Suprapubic skin (tissue), 4 donors: ENCODE results near the gene UBR2. TPM values are rescaled to one million over a fixed set of nuclear protein-coding genes. Genes with fewer than 3 reads are reported as not detected.

Source experiments
- DNase-seq, 2 donors: peaks; one replicate each; pipeline ENCODE4 v3.0.0-alpha.2; 2019; ENCODE audit warnings: low spot score in 2 of 2
- H3K27ac ChIP-seq: fragments of 200-600 bp; sonication (generic); one replicate; pipeline ENCODE4 v1.5.1; 2019
- H3K27me3 ChIP-seq: fragments of 200-600 bp; sonication (generic); one replicate; pipeline ENCODE4 v1.5.1; 2019
- H3K36me3 ChIP-seq: fragments of 200-600 bp; sonication (generic); one replicate; pipeline ENCODE4 v1.5.1; 2019
- H3K4me1 ChIP-seq: fragments of 200-600 bp; sonication (generic); one replicate; pipeline ENCODE4 v1.5.1; 2019
- H3K4me3 ChIP-seq: fragments of 200-600 bp; sonication (generic); one replicate; pipeline ENCODE4 v1.5.1; 2019; ENCODE audit warnings: mild to moderate bottlenecking
- H3K9me3 ChIP-seq: fragments of 200-600 bp; sonication (generic); one replicate; pipeline ENCODE4 v1.5.1; 2019
- EP300 ChIP-seq: sonication (generic); formaldehyde crosslinking; IDR thresholded peaks from one replicate; pipeline ENCODE4 v1.6.1; 2017; ENCODE audit warnings: antibody characterized with exemption
- POLR2A ChIP-seq, 2 donors: fragments of 450-650 bp; IDR thresholded peaks; one replicate each; pipeline ENCODE4 v1.6.1; 2017; ENCODE audit warnings: antibody characterized with exemption in 2 of 2, mild to moderate bottlenecking in 2 of 2, moderate library complexity in 2 of 2
- POLR2AphosphoS5 ChIP-seq, 3 donors: sonication (generic); formaldehyde crosslinking; IDR thresholded peaks; one replicate each; pipeline ENCODE4 v1.6.1; 2017; ENCODE audit warnings: antibody characterized with exemption in 3 of 3
- WGBS: methylation state at CpG from one replicate; pipeline ENCODE4 v1.1.5; 2018; 5-methylcytosine and 5-hydroxymethylcytosine counted together
- total RNA-seq, 4 donors: library from RNA; depleted of rRNA; stranded (reverse); fragments of >200 nt; gene quantifications; one replicate each; pipeline ENCODE4 v1.1.0, GENCODE V29; 2016
- TF ChIP-seq, protein P1 (sequence below), 2 donors: fragments of 200-600 bp in 1 of 2; fragments of 450-650 bp in 1 of 2; sonication (generic) in 1 of 2; IDR thresholded peaks; one replicate each; pipeline ENCODE4 v1.5.1; 2016 to 2019; ENCODE audit warnings: antibody characterized with exemption in 2 of 2, mild to moderate bottlenecking in 1 of 2, moderate library complexity in 1 of 2

UBR2 gene
- total RNA-seq, 4 donors from 2014 or later: 18.5 to 37.9 (median 26.1) TPM

GRCh38 chr6:42610416-42610815, 46.6 kb downstream of the UBR2 start:
- WGBS: 85% methylated on average over 3 of the region's 3 CpGs
- no peaks in the 10 kb centered on the region for H3K4me1 ChIP-seq
- H3K36me3 ChIP-seq: peaks cover 48% of the 10 kb centered on the region
- no peak for DNase-seq
- no peak overlapping the region for H3K4me3 ChIP-seq
- TF ChIP-seq POLR2A (IDR thresholded peaks at IDR 0.05): no peak
- no peak for TF ChIP-seq EP300
- no peaks in the 10 kb centered on the region for H3K9me3 ChIP-seq
- H3K27me3 ChIP-seq: no peaks in the 10 kb centered on the region
- no peak overlapping the region for H3K27ac ChIP-seq

GRCh38 chr6:42615518-42615917, 51.7 kb downstream of the UBR2 start:
- Histone ChIP-seq H3K4me3 (no peak overlapping the region), H3K9me3 (no peaks in the 10 kb centered on the region), H3K27me3 (no peaks in the 10 kb centered on the region), H3K4me1 (no peaks in the 10 kb centered on the region), H3K27ac (no peak overlapping the region), H3K36me3 (peaks cover 63% of the 10 kb centered on the region)
- 92% methylated on average over 2 of the region's 2 CpGs for WGBS
- TF ChIP-seq POLR2AphosphoS5 (IDR thresholded peaks at IDR 0.05) (no peak), POLR2A (IDR thresholded peaks at IDR 0.05) (no peak), EP300 (no peak)
- TF ChIP-seq, protein P1, sequence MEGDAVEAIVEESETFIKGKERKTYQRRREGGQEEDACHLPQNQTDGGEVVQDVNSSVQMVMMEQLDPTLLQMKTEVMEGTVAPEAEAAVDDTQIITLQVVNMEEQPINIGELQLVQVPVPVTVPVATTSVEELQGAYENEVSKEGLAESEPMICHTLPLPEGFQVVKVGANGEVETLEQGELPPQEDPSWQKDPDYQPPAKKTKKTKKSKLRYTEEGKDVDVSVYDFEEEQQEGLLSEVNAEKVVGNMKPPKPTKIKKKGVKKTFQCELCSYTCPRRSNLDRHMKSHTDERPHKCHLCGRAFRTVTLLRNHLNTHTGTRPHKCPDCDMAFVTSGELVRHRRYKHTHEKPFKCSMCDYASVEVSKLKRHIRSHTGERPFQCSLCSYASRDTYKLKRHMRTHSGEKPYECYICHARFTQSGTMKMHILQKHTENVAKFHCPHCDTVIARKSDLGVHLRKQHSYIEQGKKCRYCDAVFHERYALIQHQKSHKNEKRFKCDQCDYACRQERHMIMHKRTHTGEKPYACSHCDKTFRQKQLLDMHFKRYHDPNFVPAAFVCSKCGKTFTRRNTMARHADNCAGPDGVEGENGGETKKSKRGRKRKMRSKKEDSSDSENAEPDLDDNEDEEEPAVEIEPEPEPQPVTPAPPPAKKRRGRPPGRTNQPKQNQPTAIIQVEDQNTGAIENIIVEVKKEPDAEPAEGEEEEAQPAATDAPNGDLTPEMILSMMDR (IDR thresholded peaks at IDR 0.05): no peak
- DNase-seq: no peak

GRCh38 chr6:42616716-42617115, 52.9 kb downstream of the UBR2 start:
- no peaks in the 10 kb centered on the region for H3K4me1 ChIP-seq
- 95% methylated on average over 3 of the region's 3 CpGs for WGBS
- no peak for TF ChIP-seq POLR2AphosphoS5 (IDR thresholded peaks at IDR 0.05)
- TF ChIP-seq EP300: no peak
- TF ChIP-seq, protein P1 (IDR thresholded peaks at IDR 0.05): no peak
- no peak for TF ChIP-seq POLR2A (IDR thresholded peaks at IDR 0.05)
- no peaks in the 10 kb centered on the region for H3K9me3 ChIP-seq
- H3K27me3 ChIP-seq: no peaks in the 10 kb centered on the region
- H3K36me3 ChIP-seq: peaks cover 63% of the 10 kb centered on the region
- H3K27ac ChIP-seq: no peak overlapping the region
- no peak overlapping the region for H3K4me3 ChIP-seq
- no peak for DNase-seq

GRCh38 chr6:42618105-42618504, 54.3 kb downstream of the UBR2 start:
- DNase-seq: no peak
- Histone ChIP-seq H3K27ac (no peak overlapping the region), H3K4me1 (no peaks in the 10 kb centered on the region), H3K9me3 (no peaks in the 10 kb centered on the region), H3K36me3 (peaks cover 62% of the 10 kb centered on the region), H3K27me3 (no peaks in the 10 kb centered on the region), H3K4me3 (no peak overlapping the region)
- TF ChIP-seq POLR2A (IDR thresholded peaks at IDR 0.05) (no peak), POLR2AphosphoS5 (IDR thresholded peaks at IDR 0.05) (no peak), EP300 (no peak)
- TF ChIP-seq, protein P1 (IDR thresholded peaks at IDR 0.05): no peak
- 81% methylated on average over 1 of the region's 1 CpG for WGBS

GRCh38 chr6:42618686-42619085, 54.9 kb downstream of the UBR2 start:
- no peak overlapping the region for H3K4me3 ChIP-seq
- no peak for DNase-seq
- TF ChIP-seq POLR2A (IDR thresholded peaks at IDR 0.05) (no peak), POLR2AphosphoS5 (IDR thresholded peaks at IDR 0.05) (no peak), EP300 (no peak)
- TF ChIP-seq, protein P1 (IDR thresholded peaks at IDR 0.05): no peak
- peaks cover 63% of the 10 kb centered on the region for H3K36me3 ChIP-seq
- H3K9me3 ChIP-seq: no peaks in the 10 kb centered on the region
- WGBS: 42% methylated on average over 5 of the region's 5 CpGs
- H3K27ac ChIP-seq: no peak overlapping the region
- H3K27me3 ChIP-seq: no peaks in the 10 kb centered on the region
- no peaks in the 10 kb centered on the region for H3K4me1 ChIP-seq

GRCh38 chr6:42619963-42620362, 56.1 kb downstream of the UBR2 start:
- Histone ChIP-seq H3K4me3 (no peak overlapping the region), H3K36me3 (peaks cover 68% of the 10 kb centered on the region), H3K27me3 (no peaks in the 10 kb centered on the region), H3K9me3 (no peaks in the 10 kb centered on the region), H3K4me1 (no peaks in the 10 kb centered on the region), H3K27ac (no peak overlapping the region)
- DNase-seq: no peak
- TF ChIP-seq EP300 (no peak), POLR2AphosphoS5 (IDR thresholded peaks at IDR 0.05) (no peak), POLR2A (IDR thresholded peaks at IDR 0.05) (no peak)
- TF ChIP-seq, protein P1 (IDR thresholded peaks at IDR 0.05): no peak
- 75% methylated on average over 1 of the region's 1 CpG for WGBS
